ENCODE data around the gene ACADM.
"Not testable (repeated sequence)": the region's sequence is repeated elsewhere in the genome, so short reads cannot be mapped to it uniquely, and the experiment has no call there.

The ACADM gene

GRCh38 chr1:75795703-75796193, 71.2 kb downstream of the ACADM start:
- DNase-seq (ENCODE audit: low spot score), result no peak

- DNase-seq (ENCODE audit: low spot score), result no peak
Measured at GRCh38 chr1:75796376-75797272, 72.1 kb downstream of the ACADM start, which contains the start of gene MSH4. MSH4 (plus strand) TSS chr1:75796882; CDS start chr1:75796986, 104 bp downstream.

GRCh38 chr1:75797273-75797588, 72.7 kb downstream of the ACADM start:
- no peak for DNase-seq (ENCODE audit: low spot score)

- DNase-seq (ENCODE audit: low spot score), result no peak
Measured at GRCh38 chr1:75797606-75798216, 73.2 kb downstream of the ACADM start.

GRCh38 chr1:75801480-75801879, 77.0 kb downstream of the ACADM start:
- DNase-seq (ENCODE audit: low spot score), result not testable (repeated sequence)

GRCh38 chr1:75808921-75809320, 84.4 kb downstream of the ACADM start:
- no peak for DNase-seq (ENCODE audit: low spot score)

GRCh38 chr1:75810113-75810512, 85.6 kb downstream of the ACADM start:
- not testable (repeated sequence) for DNase-seq (ENCODE audit: low spot score)

DNA sequence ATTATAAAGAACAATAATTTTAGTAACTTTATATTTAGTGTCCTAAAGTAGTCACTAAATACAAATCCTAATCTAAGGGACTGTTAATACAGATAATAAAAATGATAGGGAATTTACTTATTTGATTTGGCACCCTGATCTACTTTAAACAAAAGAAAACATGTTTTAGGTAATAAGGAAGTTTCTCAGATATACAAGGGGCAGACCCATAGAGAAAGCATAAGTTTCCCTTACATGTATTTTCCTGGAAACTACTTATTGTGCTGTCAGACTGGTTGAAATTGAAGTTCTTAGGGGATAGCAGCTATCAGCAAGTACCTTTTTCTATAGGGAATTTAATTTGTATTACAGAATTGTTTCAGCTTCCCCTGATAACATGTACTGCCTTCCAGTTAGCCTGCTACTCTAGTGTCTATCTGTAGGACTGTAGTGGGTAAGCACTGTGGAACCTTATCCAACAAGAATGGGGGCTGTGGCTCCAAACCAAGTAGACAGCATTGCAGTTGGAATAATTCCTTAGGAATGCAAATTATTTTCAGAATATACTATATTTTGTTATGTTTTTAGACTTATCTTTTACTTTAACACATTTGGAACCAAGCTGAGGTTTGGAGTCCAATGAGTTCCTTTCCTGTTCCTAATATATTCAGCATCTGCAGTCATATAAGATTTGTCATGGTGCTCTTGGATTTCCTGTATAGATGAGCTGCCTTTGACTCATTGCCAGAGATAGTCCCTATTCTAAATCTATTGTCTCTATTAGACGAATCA, 86.9 kb downstream of the ACADM start:
- DNase-seq (ENCODE audit: low spot score), result no peak

- DNase-seq (ENCODE audit: low spot score), result no peak
Measured at GRCh38 chr1:75812065-75812464, 87.6 kb downstream of the ACADM start.

Data from ecto neural progenitor cell (in vitro differentiated cells).